ENCODE data around the gene HMBS.

- no peak for TF ChIP-seq CTCF (IDR thresholded peaks at IDR 0.05; ENCODE audit: insufficient read depth, low read length)
- no peak for TF ChIP-seq POLR2AphosphoS5 (IDR thresholded peaks at IDR 0.05; ENCODE audit: low read depth)
Observed at GRCh38 chr11:119126675-119127268, 42.1 kb downstream of the HMBS start.

All from HL-60 (cell line).